HL-60 (cell line): ENCODE data around the gene SLC35F3.
"Not testable (repeated sequence)": the region's sequence is repeated elsewhere in the genome, so short reads cannot be mapped to it uniquely, and the experiment has no call there.

Experiments
- DNase-seq, 2 experiments: peaks; one replicate each; pipeline ENCODE4 v3.0.0-alpha.2; 2010 to 2020; ENCODE audit warnings: low read depth in 1 of 2, low spot score in 1 of 2
- H3K27ac ChIP-seq: fragments of 250-450 bp; sonication (Bioruptor Pico); replicated peaks from 2 replicates; pipeline ENCODE4 v1.5.1; 2020; ENCODE audit warnings: mild to moderate bottlenecking, moderate library complexity
- H3K27me3 ChIP-seq: fragments of 250-450 bp; sonication (Bioruptor Pico); 2 replicates; pipeline ENCODE4 v1.5.1; 2021; ENCODE audit warnings: mild to moderate bottlenecking, moderate library complexity; ENCODE audit not compliant: insufficient read depth, poor library complexity, severe bottlenecking
- H3K4me3 ChIP-seq: replicated peaks from 2 replicates; pipeline ENCODE4 v1.5.1; 2011; ENCODE audit warnings: mild to moderate bottlenecking, control low read depth, low read length; ENCODE audit not compliant: insufficient read depth
- GABPA ChIP-seq: IDR thresholded peaks from 2 replicates; pipeline ENCODE4 v1.6.1; 2012; ENCODE audit warnings: low read depth
- POLR2AphosphoS5 ChIP-seq: IDR thresholded peaks from 2 replicates; pipeline ENCODE4 v1.6.1; 2012; ENCODE audit warnings: low read depth
- SPI1 ChIP-seq: IDR thresholded peaks from 2 replicates; pipeline ENCODE4 v1.6.1; 2012; ENCODE audit warnings: low read depth, mild to moderate bottlenecking, borderline replicate concordance
- TF ChIP-seq, protein P1 (sequence below): IDR thresholded peaks from one replicate; pipeline ENCODE4 v1.5.1; 2011; ENCODE audit warnings: low read length, control low read depth, inconsistent platforms; ENCODE audit not compliant: insufficient read depth
- TF ChIP-seq, protein P2 (sequence below): IDR thresholded peaks from 2 replicates; pipeline ENCODE4 v1.6.1; 2012; ENCODE audit warnings: low read depth; ENCODE audit not compliant: insufficient replicate concordance

SLC35F3 gene

DNA sequence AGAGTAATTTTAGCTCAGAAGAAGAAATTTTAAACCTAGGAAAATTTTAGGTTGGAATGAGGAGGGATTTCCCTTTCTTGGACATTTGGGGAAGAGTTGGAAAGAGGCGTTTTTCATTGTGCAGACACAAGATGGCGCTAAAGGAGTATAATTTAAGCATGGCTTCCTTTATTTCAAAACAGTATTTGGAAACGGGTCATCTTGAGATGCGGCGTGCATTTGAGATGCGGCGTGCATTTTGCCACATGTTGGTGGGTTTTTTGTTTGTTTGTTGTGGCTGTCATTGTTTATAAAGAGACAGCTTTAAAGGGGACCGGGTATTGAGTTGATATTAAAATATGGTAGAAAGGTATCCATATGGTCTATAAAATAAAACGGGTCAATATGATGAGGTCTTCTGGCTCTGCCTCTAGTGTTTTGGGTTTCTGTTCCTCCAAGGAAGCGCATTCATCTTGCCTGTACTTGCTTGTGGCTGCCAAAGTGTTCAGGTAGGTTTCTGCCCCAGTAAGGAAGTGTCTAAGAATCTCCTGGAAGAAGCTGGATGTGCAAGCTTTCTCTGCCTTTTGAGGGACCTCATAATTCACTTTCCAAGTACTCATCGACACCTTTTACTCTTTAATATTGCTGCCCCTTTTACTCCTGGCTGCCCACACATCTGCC is 210.3 kb downstream of the SLC35F3 start:
- Histone ChIP-seq H3K27me3 (peaks cover 3% of the 10 kb centered on the region), H3K4me3 (no peak overlapping the region), H3K27ac (no peak overlapping the region)
- TF ChIP-seq, protein P1, sequence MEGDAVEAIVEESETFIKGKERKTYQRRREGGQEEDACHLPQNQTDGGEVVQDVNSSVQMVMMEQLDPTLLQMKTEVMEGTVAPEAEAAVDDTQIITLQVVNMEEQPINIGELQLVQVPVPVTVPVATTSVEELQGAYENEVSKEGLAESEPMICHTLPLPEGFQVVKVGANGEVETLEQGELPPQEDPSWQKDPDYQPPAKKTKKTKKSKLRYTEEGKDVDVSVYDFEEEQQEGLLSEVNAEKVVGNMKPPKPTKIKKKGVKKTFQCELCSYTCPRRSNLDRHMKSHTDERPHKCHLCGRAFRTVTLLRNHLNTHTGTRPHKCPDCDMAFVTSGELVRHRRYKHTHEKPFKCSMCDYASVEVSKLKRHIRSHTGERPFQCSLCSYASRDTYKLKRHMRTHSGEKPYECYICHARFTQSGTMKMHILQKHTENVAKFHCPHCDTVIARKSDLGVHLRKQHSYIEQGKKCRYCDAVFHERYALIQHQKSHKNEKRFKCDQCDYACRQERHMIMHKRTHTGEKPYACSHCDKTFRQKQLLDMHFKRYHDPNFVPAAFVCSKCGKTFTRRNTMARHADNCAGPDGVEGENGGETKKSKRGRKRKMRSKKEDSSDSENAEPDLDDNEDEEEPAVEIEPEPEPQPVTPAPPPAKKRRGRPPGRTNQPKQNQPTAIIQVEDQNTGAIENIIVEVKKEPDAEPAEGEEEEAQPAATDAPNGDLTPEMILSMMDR: peak; percentile 54
- TF ChIP-seq SPI1: peak; percentile 26; the same call in 1 of the 2 replicates
- no peak for TF ChIP-seq POLR2AphosphoS5
- peak; percentile 20 to 35 for DNase-seq

DNA sequence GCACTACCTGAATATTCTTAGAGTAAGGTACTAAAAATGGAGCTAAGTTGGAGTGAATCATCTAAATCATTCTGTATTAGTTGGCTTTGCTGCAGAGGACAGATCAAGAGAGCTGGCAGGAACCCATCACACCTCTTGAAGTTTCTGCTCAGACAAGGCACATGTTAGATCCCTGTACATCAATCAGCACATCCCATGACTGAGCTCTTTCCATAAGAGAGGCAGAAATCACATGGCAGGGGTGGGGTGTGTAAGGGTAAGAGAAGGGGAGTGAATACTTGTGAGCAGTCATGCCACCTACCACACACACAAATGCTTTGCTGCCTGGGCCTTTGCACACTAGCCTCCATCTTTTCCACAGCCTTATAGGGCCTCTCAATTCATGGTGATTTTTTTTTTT is 214.4 kb downstream of the SLC35F3 start:
- H3K4me3 ChIP-seq: no peak overlapping the region
- peaks cover 3% of the 10 kb centered on the region for H3K27me3 ChIP-seq
- no peak overlapping the region for H3K27ac ChIP-seq
- no peak for DNase-seq
- TF ChIP-seq, protein P1: no peak
- TF ChIP-seq GABPA: no peak
- TF ChIP-seq POLR2AphosphoS5: no peak
- TF ChIP-seq SPI1: no peak
- TF ChIP-seq, protein P2, sequence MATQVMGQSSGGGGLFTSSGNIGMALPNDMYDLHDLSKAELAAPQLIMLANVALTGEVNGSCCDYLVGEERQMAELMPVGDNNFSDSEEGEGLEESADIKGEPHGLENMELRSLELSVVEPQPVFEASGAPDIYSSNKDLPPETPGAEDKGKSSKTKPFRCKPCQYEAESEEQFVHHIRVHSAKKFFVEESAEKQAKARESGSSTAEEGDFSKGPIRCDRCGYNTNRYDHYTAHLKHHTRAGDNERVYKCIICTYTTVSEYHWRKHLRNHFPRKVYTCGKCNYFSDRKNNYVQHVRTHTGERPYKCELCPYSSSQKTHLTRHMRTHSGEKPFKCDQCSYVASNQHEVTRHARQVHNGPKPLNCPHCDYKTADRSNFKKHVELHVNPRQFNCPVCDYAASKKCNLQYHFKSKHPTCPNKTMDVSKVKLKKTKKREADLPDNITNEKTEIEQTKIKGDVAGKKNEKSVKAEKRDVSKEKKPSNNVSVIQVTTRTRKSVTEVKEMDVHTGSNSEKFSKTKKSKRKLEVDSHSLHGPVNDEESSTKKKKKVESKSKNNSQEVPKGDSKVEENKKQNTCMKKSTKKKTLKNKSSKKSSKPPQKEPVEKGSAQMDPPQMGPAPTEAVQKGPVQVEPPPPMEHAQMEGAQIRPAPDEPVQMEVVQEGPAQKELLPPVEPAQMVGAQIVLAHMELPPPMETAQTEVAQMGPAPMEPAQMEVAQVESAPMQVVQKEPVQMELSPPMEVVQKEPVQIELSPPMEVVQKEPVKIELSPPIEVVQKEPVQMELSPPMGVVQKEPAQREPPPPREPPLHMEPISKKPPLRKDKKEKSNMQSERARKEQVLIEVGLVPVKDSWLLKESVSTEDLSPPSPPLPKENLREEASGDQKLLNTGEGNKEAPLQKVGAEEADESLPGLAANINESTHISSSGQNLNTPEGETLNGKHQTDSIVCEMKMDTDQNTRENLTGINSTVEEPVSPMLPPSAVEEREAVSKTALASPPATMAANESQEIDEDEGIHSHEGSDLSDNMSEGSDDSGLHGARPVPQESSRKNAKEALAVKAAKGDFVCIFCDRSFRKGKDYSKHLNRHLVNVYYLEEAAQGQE: no peak

DNA sequence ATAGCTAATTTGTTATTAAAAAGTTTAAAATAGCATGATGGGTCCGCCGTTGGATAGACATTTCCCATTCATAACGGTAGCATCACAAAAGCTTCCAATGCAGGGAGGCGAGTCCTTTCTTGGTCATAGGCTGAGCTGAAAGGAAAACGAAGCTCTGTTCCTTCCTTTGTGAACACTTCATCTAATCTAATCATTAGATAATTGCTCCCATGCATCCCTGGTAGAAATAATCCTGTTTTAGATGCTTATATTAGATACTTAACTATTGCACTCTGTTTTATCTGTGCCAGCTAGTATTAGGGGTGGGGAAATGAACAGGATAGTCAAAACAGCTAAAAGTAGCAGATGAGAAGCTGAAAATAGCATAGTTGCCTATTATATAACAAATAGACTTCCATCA is 215.0 kb downstream of the SLC35F3 start:
- DNase-seq: no peak
- peaks cover 3% of the 10 kb centered on the region for H3K27me3 ChIP-seq
- no peak overlapping the region for H3K27ac ChIP-seq
- H3K4me3 ChIP-seq: no peak overlapping the region
- TF ChIP-seq POLR2AphosphoS5: no peak

DNA sequence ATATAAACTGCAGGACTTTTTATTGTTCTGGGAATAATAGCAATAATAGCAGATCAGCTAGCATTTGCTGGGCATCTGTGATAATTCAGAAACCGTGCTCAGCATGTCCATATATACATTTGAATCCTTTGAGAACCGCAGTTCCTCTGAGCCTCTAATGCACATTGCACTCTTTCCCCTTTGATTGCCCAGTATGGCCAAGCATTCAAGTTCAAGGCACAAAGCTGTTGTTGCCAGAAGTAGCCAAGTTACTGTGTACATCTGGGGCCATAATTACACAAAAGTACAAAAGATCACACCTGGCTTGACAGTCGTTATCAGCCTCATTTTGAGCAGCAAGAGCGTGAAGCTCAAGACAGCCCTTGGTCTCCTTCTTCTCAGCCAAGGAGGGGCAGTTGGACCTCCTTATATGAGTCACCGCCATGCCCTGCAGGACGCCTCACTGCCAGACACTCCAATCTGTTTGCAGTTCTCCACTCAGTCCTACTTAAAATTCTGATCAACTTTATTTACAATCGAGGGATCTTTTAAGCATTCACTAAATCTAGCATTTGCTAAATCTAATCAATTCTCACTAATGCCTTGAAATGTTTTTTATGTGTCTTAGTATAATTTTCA is 216.0 kb downstream of the SLC35F3 start:
- TF ChIP-seq, protein P2: no peak
- no peak for TF ChIP-seq GABPA
- TF ChIP-seq, protein P1: no peak
- H3K27ac ChIP-seq: no peak overlapping the region
- H3K27me3 ChIP-seq: peaks cover 3% of the 10 kb centered on the region
- no peak overlapping the region for H3K4me3 ChIP-seq
- DNase-seq: no peak

DNA sequence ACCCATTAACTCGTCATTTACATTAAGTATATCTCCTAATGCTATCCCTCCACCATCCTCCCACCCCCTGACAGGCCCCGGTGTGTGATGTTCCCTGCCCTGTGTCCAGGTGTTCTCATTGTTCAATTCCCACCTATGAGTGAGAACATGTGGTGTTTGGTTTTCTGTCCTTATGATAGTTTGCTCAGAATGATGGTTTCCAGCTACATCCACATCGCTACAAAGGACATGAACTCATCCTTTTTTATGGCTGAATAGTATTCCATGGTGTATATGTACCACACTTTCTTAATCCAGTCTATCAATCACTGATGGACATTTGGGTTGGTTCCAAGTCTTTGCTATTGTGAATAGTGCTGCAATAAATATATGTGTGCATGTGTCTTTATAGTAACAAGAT is 217.2 kb downstream of the SLC35F3 start:
- DNase-seq, H3K4me3 ChIP-seq, H3K27ac ChIP-seq, H3K27me3 ChIP-seq: not testable (repeated sequence)

DNA sequence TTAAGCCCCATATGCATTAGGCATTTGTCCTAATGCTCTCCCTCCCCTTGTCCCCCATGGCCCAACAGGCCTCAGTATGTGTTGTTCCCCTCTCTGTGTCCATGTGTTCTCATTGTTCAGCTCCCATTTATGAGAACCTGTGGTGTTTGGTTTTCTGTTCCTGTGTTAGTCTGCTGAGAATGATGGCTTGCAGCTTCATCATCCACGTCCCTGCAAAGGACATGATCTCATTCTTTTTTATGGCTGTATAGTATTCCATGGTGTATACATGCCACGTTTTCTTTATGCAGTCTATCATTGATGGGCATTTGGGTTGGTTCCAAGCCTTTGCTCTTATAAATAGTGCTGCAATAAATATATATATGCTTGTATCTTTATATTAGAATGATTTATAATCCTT is 218.1 kb downstream of the SLC35F3 start:
- H3K27me3 ChIP-seq, H3K4me3 ChIP-seq, DNase-seq, H3K27ac ChIP-seq: not testable (repeated sequence)
